GM18907 (cell line): ENCODE data around the gene NEURL1.
"Not testable (repeated sequence)": the region's sequence is repeated elsewhere in the genome, so short reads cannot be mapped to it uniquely, and the experiment has no call there.

ENCODE experiments used
- ATAC-seq: cut with Tn5 transposase; IDR thresholded peaks from one replicate; pipeline ENCODE4 v1.9.1; 2021; ENCODE audit warnings: mild to moderate bottlenecking, moderate library complexity; ENCODE audit not compliant: unreplicated experiment

The NEURL1 gene

GRCh38 chr10:103600325-103600724 lies 106.8 kb downstream of the NEURL1 start:
- ATAC-seq = no peak

GRCh38 chr10:103600956-103601569 lies 107.6 kb downstream of the NEURL1 start:
- ATAC-seq = no peak

- ATAC-seq = no peak
Measured at GRCh38 chr10:103602028-103602851, 108.7 kb downstream of the NEURL1 start.

GRCh38 chr10:103602852-103603155 lies 109.3 kb downstream of the NEURL1 start:
- ATAC-seq = no peak

GRCh38 chr10:103603382-103603781 lies 109.9 kb downstream of the NEURL1 start:
- ATAC-seq = no peak

GRCh38 chr10:103605359-103606096 lies 112.0 kb downstream of the NEURL1 start:
- ATAC-seq = no peak

GRCh38 chr10:103606097-103606438 lies 112.6 kb downstream of the NEURL1 start:
- ATAC-seq = not testable (repeated sequence)

GRCh38 chr10:103607051-103607450 lies 113.5 kb downstream of the NEURL1 start:
- not testable (repeated sequence) for ATAC-seq

GRCh38 chr10:103608056-103608455 lies 114.6 kb downstream of the NEURL1 start:
- not testable (repeated sequence) for ATAC-seq

GRCh38 chr10:103609231-103610082 lies 116.0 kb downstream of the NEURL1 start:
- no peak for ATAC-seq

GRCh38 chr10:103610083-103610472 lies 116.6 kb downstream of the NEURL1 start:
- no peak for ATAC-seq

- no peak for ATAC-seq
Measured at GRCh38 chr10:103610921-103611511, 117.5 kb downstream of the NEURL1 start.

GRCh38 chr10:103612462-103613365 lies 119.2 kb downstream of the NEURL1 start:
- no peak for ATAC-seq

- ATAC-seq = no peak
Measured at GRCh38 chr10:103613616-103614015, 120.1 kb downstream of the NEURL1 start.

- no peak for ATAC-seq
Measured at GRCh38 chr10:103614306-103615158, 121.0 kb downstream of the NEURL1 start.

- no peak for ATAC-seq
Measured at GRCh38 chr10:103616705-103617601, 123.4 kb downstream of the NEURL1 start.

GRCh38 chr10:103617602-103618385 lies 124.3 kb downstream of the NEURL1 start:
- ATAC-seq = no peak
